Measurements from ENCODE around the gene CAMK1D. TPM values are rescaled to one million over a fixed set of nuclear protein-coding genes. Genes with fewer than 3 reads are reported as not detected.

The CAMK1D gene
- total RNA-seq, 4 donors from 2014 or later: 0.55 to 2.2 (median 1.5) TPM

DNA sequence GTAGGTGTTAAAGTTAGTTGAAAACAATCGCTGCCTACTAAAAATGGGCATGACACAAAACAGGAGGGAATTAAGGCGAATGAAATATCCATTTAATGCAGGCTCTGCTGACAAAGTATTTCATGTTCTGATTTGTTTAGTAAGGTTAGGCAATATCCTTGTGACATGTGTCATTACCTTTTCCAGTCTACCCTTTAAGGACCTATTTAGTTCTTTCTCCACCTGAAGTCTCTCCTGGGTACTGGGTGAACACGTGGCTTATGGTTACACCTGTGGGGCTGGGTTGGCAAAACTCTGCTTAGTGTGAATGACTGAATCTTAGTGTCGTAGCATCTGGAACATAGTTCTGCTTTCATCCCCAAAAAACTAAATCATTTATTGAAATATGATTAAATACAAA, 338.6 kb downstream of the CAMK1D start:
- in situ Hi-C loops (cut with MboI; ENCODE audit: low sequenced_read_pairs in 4 of 4): no loop called here

DNA sequence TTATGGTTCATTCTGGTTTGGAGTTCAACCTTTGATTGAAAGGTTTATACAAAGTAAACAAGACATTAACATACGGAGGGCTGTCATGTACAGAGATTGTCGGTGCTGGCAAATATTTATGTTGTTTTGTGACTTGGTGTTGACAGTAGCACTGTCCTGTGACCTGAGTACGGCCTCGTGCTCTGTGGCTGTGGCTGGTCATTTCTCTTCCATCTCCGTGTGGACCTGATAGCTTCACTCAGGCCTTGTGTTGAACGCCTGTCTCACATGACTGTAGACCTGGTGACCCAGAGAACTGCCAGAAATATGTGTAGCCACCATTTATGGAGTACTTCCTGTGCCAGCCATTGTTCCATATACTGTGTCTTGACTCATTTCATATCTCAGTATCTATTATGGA, 340.5 kb downstream of the CAMK1D start:
- ATAC-seq (no peak), DNase-seq (no peak)
- no peaks in the 10 kb centered on the region for H3K9me3 ChIP-seq
- H3K4me3 ChIP-seq: no peak overlapping the region
- H3K27ac ChIP-seq: no peak overlapping the region
- in situ Hi-C loops (cut with MboI; ENCODE audit: low sequenced_read_pairs in 4 of 4) (no loop called here), intact Hi-C loops (cut with DNase I; ENCODE audit: low total_unique reads) (no loop called here)
- no peaks in the 10 kb centered on the region for H3K27me3 ChIP-seq
- TF ChIP-seq, protein P1, sequence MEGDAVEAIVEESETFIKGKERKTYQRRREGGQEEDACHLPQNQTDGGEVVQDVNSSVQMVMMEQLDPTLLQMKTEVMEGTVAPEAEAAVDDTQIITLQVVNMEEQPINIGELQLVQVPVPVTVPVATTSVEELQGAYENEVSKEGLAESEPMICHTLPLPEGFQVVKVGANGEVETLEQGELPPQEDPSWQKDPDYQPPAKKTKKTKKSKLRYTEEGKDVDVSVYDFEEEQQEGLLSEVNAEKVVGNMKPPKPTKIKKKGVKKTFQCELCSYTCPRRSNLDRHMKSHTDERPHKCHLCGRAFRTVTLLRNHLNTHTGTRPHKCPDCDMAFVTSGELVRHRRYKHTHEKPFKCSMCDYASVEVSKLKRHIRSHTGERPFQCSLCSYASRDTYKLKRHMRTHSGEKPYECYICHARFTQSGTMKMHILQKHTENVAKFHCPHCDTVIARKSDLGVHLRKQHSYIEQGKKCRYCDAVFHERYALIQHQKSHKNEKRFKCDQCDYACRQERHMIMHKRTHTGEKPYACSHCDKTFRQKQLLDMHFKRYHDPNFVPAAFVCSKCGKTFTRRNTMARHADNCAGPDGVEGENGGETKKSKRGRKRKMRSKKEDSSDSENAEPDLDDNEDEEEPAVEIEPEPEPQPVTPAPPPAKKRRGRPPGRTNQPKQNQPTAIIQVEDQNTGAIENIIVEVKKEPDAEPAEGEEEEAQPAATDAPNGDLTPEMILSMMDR (IDR thresholded peaks at IDR 0.05 in 4 of 5, conservative IDR thresholded peaks at IDR 0.05 in 1 of 5): no peak
- no peak for TF ChIP-seq POLR2A (IDR thresholded peaks at IDR 0.05)
- H3K4me1 ChIP-seq: no peaks in the 10 kb centered on the region
- H3K36me3 ChIP-seq: no peaks in the 10 kb centered on the region

More for the DNA sequence above, 338.6 kb downstream of the CAMK1D start:
- Histone ChIP-seq H3K27me3 (no peaks in the 10 kb centered on the region), H3K36me3 (no peaks in the 10 kb centered on the region), H3K9me3 (no peaks in the 10 kb centered on the region), H3K4me3 (no peak overlapping the region), H3K4me1 (no peaks in the 10 kb centered on the region), H3K27ac (no peak overlapping the region)
- no peak for DNase-seq
- no peak for ATAC-seq
- intact Hi-C loops (cut with DNase I; ENCODE audit: low total_unique reads): no loop called here
- TF ChIP-seq POLR2A (IDR thresholded peaks at IDR 0.05): no peak
- TF ChIP-seq, protein P1 (IDR thresholded peaks at IDR 0.05 in 4 of 5, conservative IDR thresholded peaks at IDR 0.05 in 1 of 5): no peak

DNA sequence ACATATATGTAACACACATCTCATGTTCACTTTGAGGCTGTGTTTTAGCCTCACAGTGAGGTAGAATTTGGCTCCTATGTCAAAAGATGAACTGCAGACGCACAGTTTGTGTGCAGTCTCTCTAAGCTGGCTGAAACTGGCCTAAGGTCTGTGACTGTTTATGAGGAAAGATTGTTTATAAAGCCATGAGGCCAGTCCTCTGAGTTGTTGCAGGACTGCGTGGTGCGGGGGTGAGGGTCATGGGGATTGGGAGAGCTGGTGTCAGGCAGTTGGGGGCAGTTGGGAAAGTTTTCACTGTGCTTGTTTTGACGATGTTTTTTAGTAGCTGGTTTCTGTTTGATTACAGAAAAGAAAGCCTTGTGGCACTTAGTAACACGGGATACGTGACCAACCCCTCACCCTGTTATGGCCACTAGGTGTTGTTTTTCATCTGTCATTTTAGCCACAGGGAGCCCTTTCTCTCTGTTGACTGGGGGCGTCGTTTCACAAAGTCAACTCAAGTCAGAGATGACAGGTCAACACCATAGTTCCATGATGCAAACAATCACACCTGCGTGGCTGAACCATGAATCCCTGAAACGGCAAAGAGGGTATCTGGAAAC, 341.3 kb downstream of the CAMK1D start:
- no peak for TF ChIP-seq POLR2A (IDR thresholded peaks at IDR 0.05)
- TF ChIP-seq, protein P1 (IDR thresholded peaks at IDR 0.05 in 4 of 5, conservative IDR thresholded peaks at IDR 0.05 in 1 of 5): no peak
- ATAC-seq: no peak
- intact Hi-C loops (cut with DNase I; ENCODE audit: low total_unique reads): no loop called here

DNA sequence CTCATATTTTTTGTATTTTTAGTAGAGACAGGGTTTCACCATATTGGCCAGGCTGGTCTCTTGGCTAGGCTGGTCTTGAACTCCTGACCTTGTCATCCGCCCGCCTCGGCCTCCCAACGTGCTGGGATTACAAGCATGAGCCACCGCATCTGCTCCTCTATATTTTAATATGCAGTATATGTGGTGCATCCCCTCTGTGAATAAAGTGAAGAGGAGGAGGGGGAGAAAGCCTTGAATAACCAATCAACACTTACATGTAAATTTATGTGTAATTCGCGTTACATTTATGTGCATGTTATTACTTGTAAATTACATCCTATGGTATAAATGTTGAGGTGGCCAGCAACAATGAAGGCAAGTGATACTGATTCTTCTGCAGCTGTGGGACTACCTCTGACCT, 342.2 kb downstream of the CAMK1D start:
- intact Hi-C loops (cut with DNase I; ENCODE audit: low total_unique reads): no loop called here
- H3K4me1 ChIP-seq: no peaks in the 10 kb centered on the region
- no peaks in the 10 kb centered on the region for H3K36me3 ChIP-seq
- H3K4me3 ChIP-seq: no peak overlapping the region
- no peak for TF ChIP-seq POLR2A (IDR thresholded peaks at IDR 0.05)
- TF ChIP-seq, protein P1 (IDR thresholded peaks at IDR 0.05 in 4 of 5, conservative IDR thresholded peaks at IDR 0.05 in 1 of 5): no peak
- H3K9me3 ChIP-seq: no peaks in the 10 kb centered on the region
- in situ Hi-C loops (cut with MboI; ENCODE audit: low sequenced_read_pairs in 4 of 4): no loop called here
- no peak for DNase-seq
- H3K27me3 ChIP-seq: no peaks in the 10 kb centered on the region
- ATAC-seq: no peak
- no peak overlapping the region for H3K27ac ChIP-seq

More for the DNA sequence above, 341.3 kb downstream of the CAMK1D start:
- no peaks in the 10 kb centered on the region for H3K9me3 ChIP-seq
- in situ Hi-C loops (cut with MboI; ENCODE audit: low sequenced_read_pairs in 4 of 4): no loop called here
- H3K27ac ChIP-seq: no peak overlapping the region
- DNase-seq: no peak
- no peaks in the 10 kb centered on the region for H3K27me3 ChIP-seq
- no peaks in the 10 kb centered on the region for H3K36me3 ChIP-seq
- no peaks in the 10 kb centered on the region for H3K4me1 ChIP-seq
- no peak overlapping the region for H3K4me3 ChIP-seq

DNA sequence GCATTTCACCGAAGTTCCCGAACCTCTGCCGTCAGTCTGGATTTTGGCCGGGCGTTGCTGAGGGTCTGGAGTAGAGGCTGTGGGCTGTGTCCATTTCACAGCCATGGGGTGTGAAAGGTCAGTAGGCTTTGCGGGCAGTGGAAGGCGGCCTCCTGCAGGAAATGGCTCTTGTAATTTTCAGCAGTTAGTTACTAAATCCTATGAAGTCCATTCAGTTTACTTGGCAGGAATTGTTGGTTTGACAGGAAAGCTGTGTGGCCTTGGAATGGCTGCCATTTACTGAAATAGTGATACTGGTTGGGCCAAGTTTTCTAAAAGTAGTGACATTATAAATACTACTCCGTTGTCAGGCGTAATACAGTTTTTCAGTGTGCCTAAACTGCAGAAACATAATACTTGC, 348.4 kb downstream of the CAMK1D start:
- no peak overlapping the region for H3K27ac ChIP-seq
- H3K4me1 ChIP-seq: no peaks in the 10 kb centered on the region
- no peaks in the 10 kb centered on the region for H3K27me3 ChIP-seq
- in situ Hi-C loops (cut with MboI; ENCODE audit: low sequenced_read_pairs in 4 of 4): no loop called here
- H3K4me3 ChIP-seq: no peak overlapping the region
- no peak for TF ChIP-seq POLR2A (IDR thresholded peaks at IDR 0.05)
- TF ChIP-seq, protein P1 (IDR thresholded peaks at IDR 0.05 in 4 of 5, conservative IDR thresholded peaks at IDR 0.05 in 1 of 5): no peak
- no peaks in the 10 kb centered on the region for H3K9me3 ChIP-seq
- no peak for DNase-seq
- ATAC-seq: no peak
- H3K36me3 ChIP-seq: no peaks in the 10 kb centered on the region
- intact Hi-C loops (cut with DNase I; ENCODE audit: low total_unique reads): no loop called here

All from gastrocnemius medialis (tissue), 4 donors.